H1 (cell line): ENCODE measurements around the gene SRRT. TPM values are rescaled to one million over a fixed set of nuclear protein-coding genes. Genes with fewer than 3 reads are reported as not detected.

Experiments used
- CHD7 ChIP-seq: fragments of 300-600 bp; sonication (generic); IDR thresholded peaks from 2 replicates; pipeline ENCODE4 v1.7.1; 2012; ENCODE audit warnings: low read length, moderate library complexity, mild to moderate bottlenecking, inconsistent platforms; ENCODE audit not compliant: insufficient replicate concordance
- EGR1 ChIP-seq: IDR thresholded peaks from 2 replicates; pipeline ENCODE4 v1.6.1; 2011; ENCODE audit warnings: low read depth, low read length, borderline replicate concordance
- RAD21 ChIP-seq, 2 experiments: IDR thresholded peaks in 1 of 2; conservative IDR thresholded peaks in 1 of 2; 2 replicates each; pipeline ENCODE4 v1.6.1; 2011; ENCODE audit warnings: low read depth in 2 of 2, low read length in 2 of 2, improper control_type of control experiment in 1 of 2, inconsistent platforms in 1 of 2, mild to moderate bottlenecking in 1 of 2, moderate library complexity in 1 of 2
- RBBP5 ChIP-seq: IDR thresholded peaks from 2 replicates; pipeline ENCODE4 v1.7.1; 2012; ENCODE audit warnings: low read depth, mild to moderate bottlenecking, inconsistent platforms, low read length, moderate library complexity, borderline replicate concordance
- TAF1 ChIP-seq: IDR thresholded peaks from 2 replicates; pipeline ENCODE4 v1.6.1; 2011; ENCODE audit warnings: mild to moderate bottlenecking, low read depth, low read length
- TBP ChIP-seq: IDR thresholded peaks from 2 replicates; pipeline ENCODE4 v1.6.1; 2011; ENCODE audit warnings: low read depth, low read length, improper control_type of control experiment
- polyA plus RNA-seq, 7 experiments: library from polyadenylated mRNA; depleted of rRNA in 3 of 7; stranded (reverse) in 5 of 7; unstranded in 2 of 7; fragments of >200 nt in 5 of 7; fragments of 200-250 nt in 2 of 7; gene quantifications; 1 replicate in 5 of 7; 2 replicates in 1 of 7; 4 replicates in 1 of 7; pipeline versions ENCODE4 v1.2.1 to v1.2.3, GENCODE V29; 2011 to 2013; ENCODE audit warnings: missing spikeins in 2 of 7, mixed read lengths in 2 of 7
- total RNA-seq: library from RNA; stranded (reverse); fragmentation: NEBNext Ultra II Directional; extraction: Animal tissue kit (Norgen Biotek cat#: 25700); gene quantifications from 2 replicates; pipeline ENCODE4 v1.2.1, GENCODE V29; 2021
- TF ChIP-seq, protein P1 (sequence below): IDR thresholded peaks from 2 replicates; pipeline ENCODE4 v1.6.1; 2012; ENCODE audit warnings: inconsistent platforms

SRRT gene
- total and polyA plus RNA-seq, 2 of the 8 experiments (the other 6 are each of a cell fraction or from before 2014, with no cell fraction given): 66.7 to 237 TPM

DNA sequence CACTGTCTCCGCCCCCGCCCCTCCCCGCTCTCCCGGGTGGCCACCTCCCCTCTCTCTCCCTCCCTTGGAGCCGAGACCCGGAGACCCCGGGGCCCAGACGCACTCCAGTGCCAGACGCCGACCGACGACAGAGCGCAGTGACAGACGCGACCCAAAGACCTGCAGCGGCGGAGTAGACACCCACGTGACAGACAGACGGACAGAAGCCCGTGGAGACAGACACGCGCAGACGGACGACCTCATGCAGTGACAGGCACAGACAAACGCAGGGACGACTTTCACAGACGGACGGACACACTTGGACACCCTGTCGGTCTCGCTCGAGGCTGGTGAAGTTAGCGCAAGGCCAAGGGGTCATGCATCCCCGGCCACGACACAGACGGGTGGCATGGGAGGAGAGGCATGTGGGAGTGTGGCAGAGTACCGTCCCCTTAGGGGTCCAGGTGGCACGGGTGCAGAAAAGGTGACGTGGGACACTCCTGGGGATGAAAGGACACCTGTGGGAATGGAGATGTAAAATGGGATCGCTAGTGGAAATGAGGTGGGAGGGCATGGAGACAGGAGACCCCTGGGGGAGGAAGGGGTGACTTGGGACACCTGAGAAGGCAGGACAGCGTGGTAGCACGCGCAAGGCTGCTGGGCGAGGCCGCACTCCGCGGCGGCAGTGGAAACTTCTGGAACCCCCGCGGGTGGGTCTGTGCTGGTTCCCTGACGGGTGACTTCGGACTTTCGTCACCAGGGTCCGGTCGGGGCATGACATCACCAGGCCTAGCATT lies 21.2 kb downstream of the SRRT start (continued):
- no peak for TF ChIP-seq CHD7
- no peak for TF ChIP-seq TBP
- no peak for TF ChIP-seq RBBP5
- no peak for TF ChIP-seq RAD21 (IDR thresholded peaks at IDR 0.05 in 1 of 2, conservative IDR thresholded peaks at IDR 0.05 in 1 of 2; ENCODE audit: low read depth in 2 of 2, low read length in 2 of 2)
- TF ChIP-seq TAF1: no peak
- TF ChIP-seq, protein P1, sequence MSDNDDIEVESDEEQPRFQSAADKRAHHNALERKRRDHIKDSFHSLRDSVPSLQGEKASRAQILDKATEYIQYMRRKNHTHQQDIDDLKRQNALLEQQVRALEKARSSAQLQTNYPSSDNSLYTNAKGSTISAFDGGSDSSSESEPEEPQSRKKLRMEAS: peak; percentile 38; the same call in 1 of the 2 replicates
- no peak for TF ChIP-seq EGR1
